Measurements from ENCODE around the gene COX19. TPM values are rescaled to one million over a fixed set of nuclear protein-coding genes. Genes with fewer than 3 reads are reported as not detected.

The COX19 gene
- total RNA-seq, 1 experiment from 2014 or later = 14.4 TPM

GRCh38 chr7:967361-968082, 7.8 kb downstream of the COX19 start:
- POLR2A ChIA-PET = no interaction called here
- Histone ChIP-seq H3K27ac (ENCODE audit: low read length) (no peak overlapping the region), H3K4me1 (ENCODE audit: control insufficient read depth, insufficient read depth, low read length) (peaks cover 17% of the 10 kb centered on the region), H3K27me3 (ENCODE audit: control insufficient read depth, insufficient read depth, low read length) (no peaks in the 10 kb centered on the region), H3K4me3 (ENCODE audit: low read depth in 2 of 2, low read length in 2 of 2) (no peak overlapping the region), H3K9me3 (ENCODE audit: control insufficient read depth, insufficient read depth, low read depth, low read length) (no peaks in the 10 kb centered on the region), H3K36me3 (ENCODE audit: control insufficient read depth, insufficient read depth, low read length) (peaks cover 17% of the 10 kb centered on the region)
- no TSS peak for BruUV-seq (replicated peaks)
- no peak for DNase-seq (ENCODE audit: low read depth, low spot score)
- intact Hi-C loops (cut with micrococcal nuclease; ENCODE audit: unreplicated experiment) = no loop called here
- CTCF ChIA-PET = no interaction called here
- no peak for ATAC-seq
- TF ChIP-seq POLR2AphosphoS5 (IDR thresholded peaks at IDR 0.05; ENCODE audit: low read depth, low read length) (no peak), CTCF (IDR thresholded peaks at IDR 0.05) (no peak), SIN3A (IDR thresholded peaks at IDR 0.05; ENCODE audit: borderline replicate concordance, insufficient read depth, low read depth, low read length) (no peak), TCF7L2 (IDR thresholded peaks at IDR 0.05; ENCODE audit: low read depth, low read length) (no peak), REST (IDR thresholded peaks at IDR 0.05; ENCODE audit: insufficient read depth in 1 of 2, low read depth in 2 of 2, low read length in 1 of 2) (no peak)
- in situ Hi-C loops (cut with HindIII; ENCODE audit: low pct_unique_long_range_greater_than_20kb, low sequenced_read_pairs) = loop anchor here (25.0 kb wide), 1 partner anchor 170 kb away; a partner anchor contains a TSS

- intact Hi-C loops (cut with micrococcal nuclease; ENCODE audit: unreplicated experiment) (no loop called here), in situ Hi-C loops (cut with HindIII; ENCODE audit: low pct_unique_long_range_greater_than_20kb, low sequenced_read_pairs) (loop anchor here (25.0 kb wide), 1 partner anchor 171 kb away; a partner anchor contains a TSS)
- ChIA-PET CTCF (no interaction called here), POLR2A (no interaction called here)
- peaks cover 17% of the 10 kb centered on the region for H3K4me1 ChIP-seq (ENCODE audit: control insufficient read depth, insufficient read depth, low read length)
- no peak for DNase-seq (ENCODE audit: low read depth, low spot score)
- H3K36me3 ChIP-seq (ENCODE audit: control insufficient read depth, insufficient read depth, low read length) = peaks cover 9% of the 10 kb centered on the region; the same call in 1 of the 2 replicates
- no TSS peak for BruUV-seq (replicated peaks)
- H3K9me3 ChIP-seq (ENCODE audit: control insufficient read depth, insufficient read depth, low read depth, low read length) = no peaks in the 10 kb centered on the region
- H3K27ac ChIP-seq (ENCODE audit: low read length) = peak overlapping the region; percentile 30; the same call in 1 of the 2 replicates
- peak; percentile 41 for ATAC-seq
- H3K4me3 ChIP-seq (ENCODE audit: low read depth in 2 of 2, low read length in 2 of 2) = no peak overlapping the region
- H3K27me3 ChIP-seq (ENCODE audit: control insufficient read depth, insufficient read depth, low read length) = no peaks in the 10 kb centered on the region
- TF ChIP-seq SIN3A (IDR thresholded peaks at IDR 0.05; ENCODE audit: borderline replicate concordance, insufficient read depth, low read depth, low read length) (no peak), CTCF (IDR thresholded peaks at IDR 0.05) (no peak), REST (IDR thresholded peaks at IDR 0.05; ENCODE audit: insufficient read depth in 1 of 2, low read depth in 2 of 2, low read length in 1 of 2) (no peak), POLR2AphosphoS5 (IDR thresholded peaks at IDR 0.05; ENCODE audit: low read depth, low read length) (no peak; the same call in 1 of the 2 replicates), TCF7L2 (IDR thresholded peaks at IDR 0.05; ENCODE audit: low read depth, low read length) (no peak)
These were observed 8.9 kb downstream of the COX19 start for GRCh38 chr7:966291-967069.

All from Panc1 (cell line).